ENCODE measurements around the gene PTMA.

Gene PTMA

DNA sequence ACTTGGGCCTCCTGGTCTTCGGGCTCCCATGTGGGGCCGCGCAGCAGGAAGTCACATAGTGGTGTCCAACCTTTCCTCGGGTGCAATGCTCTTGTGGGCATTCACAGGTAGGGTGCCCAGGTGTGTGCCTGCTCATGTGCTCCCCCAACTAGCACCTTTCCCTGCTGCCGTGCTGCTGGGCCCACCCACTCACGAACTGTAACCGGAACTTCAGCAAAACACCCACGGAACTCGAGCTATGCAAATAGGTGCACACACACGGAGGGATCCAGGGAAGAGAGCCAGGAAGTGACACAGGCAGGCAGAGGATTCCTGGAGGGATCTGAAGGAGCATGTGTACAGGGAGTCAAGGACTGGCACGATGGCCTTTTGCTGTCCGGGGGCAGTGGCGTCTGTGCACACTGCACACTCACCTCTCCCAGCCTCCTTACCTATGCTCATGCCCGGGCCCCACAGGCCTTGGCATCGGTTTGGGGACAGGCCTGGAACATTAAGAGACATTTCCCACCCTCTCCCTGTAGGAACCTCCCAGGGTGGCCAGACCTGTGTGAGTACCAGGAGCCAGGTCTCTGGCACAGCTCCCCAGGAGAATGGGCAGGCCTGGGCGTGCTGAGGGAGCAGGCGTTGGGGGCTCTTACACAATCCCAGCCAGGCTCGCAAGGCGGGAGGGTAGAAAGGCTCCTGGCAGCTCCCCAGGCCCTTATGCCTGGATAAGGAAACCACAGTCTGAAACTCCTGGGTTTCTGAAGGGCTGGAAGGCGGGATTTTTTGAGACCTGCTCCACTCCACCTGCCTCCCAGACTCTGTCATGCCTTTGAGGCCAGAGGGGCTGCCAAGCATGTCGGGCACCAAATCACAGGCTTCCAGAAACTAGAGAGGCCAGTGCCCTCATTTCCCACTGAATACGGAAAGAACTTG is 6.6 kb upstream of the PTMA start:
- Histone ChIP-seq H2AFZ (ENCODE audit: low read depth, low read length, severe bottlenecking) (no peak overlapping the region), H3K79me2 (ENCODE audit: insufficient read depth, low read length) (0 out of 2 replicates have a peak, but pooled peaks cover 3% of the 10 kb centered on the region), H3K4me2 (ENCODE audit: low read depth, low read length, poor library complexity, severe bottlenecking) (no peak overlapping the region), H3K9me3 (ENCODE audit: insufficient read depth, low read length) (no peaks in the 10 kb centered on the region), H3K9me2 (replicated peaks; ENCODE audit: insufficient read depth, low read length) (no peaks in the 10 kb centered on the region), H3K4me3 (ENCODE audit: insufficient read depth, low read length, poor library complexity, severe bottlenecking) (no peak overlapping the region), H3K9ac (ENCODE audit: low read length) (no peak overlapping the region), H4K20me1 (ENCODE audit: low read depth, low read length) (no peaks in the 10 kb centered on the region), H3K27ac (ENCODE audit: low read depth, low read length) (no peak overlapping the region), H3K36me3 (ENCODE audit: low read length) (no peaks in the 10 kb centered on the region), H3K27me3 (ENCODE audit: low read length) (no peaks in the 10 kb centered on the region), H3F3A (ENCODE audit: insufficient read depth) (no peaks in the 10 kb centered on the region)
- TF ChIP-seq, protein P1, sequence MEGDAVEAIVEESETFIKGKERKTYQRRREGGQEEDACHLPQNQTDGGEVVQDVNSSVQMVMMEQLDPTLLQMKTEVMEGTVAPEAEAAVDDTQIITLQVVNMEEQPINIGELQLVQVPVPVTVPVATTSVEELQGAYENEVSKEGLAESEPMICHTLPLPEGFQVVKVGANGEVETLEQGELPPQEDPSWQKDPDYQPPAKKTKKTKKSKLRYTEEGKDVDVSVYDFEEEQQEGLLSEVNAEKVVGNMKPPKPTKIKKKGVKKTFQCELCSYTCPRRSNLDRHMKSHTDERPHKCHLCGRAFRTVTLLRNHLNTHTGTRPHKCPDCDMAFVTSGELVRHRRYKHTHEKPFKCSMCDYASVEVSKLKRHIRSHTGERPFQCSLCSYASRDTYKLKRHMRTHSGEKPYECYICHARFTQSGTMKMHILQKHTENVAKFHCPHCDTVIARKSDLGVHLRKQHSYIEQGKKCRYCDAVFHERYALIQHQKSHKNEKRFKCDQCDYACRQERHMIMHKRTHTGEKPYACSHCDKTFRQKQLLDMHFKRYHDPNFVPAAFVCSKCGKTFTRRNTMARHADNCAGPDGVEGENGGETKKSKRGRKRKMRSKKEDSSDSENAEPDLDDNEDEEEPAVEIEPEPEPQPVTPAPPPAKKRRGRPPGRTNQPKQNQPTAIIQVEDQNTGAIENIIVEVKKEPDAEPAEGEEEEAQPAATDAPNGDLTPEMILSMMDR (IDR thresholded peaks at IDR 0.05; ENCODE audit: insufficient read depth, low read length, poor library complexity, severe bottlenecking) = no peak
- no peak for TF ChIP-seq EZH2phosphoT487 (conservative IDR thresholded peaks at IDR 0.05; ENCODE audit: low read length)

DNA sequence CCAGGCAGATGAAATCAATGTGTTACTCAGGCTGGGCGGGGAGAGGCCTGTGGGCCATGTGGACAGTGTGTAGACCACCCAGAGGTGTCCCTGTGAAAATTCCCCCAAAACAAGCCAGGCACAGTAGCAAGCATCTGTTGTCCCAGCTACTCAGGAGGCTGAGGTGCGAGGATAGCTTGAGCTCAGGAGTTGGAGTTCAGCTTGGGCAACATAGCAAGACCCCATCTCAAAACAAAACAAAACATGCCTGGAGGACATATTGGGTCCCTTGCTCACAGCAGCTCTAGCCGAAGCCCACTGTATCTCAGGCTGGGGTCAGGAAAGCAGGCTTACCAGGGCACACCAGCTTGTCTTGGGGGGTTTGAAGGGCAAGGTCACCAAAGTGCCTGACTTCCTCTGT is 4.3 kb upstream of the PTMA start:
- no peak overlapping the region for H3K27ac ChIP-seq (ENCODE audit: low read depth, low read length)
- TF ChIP-seq EZH2phosphoT487 (conservative IDR thresholded peaks at IDR 0.05; ENCODE audit: low read length) = no peak
- TF ChIP-seq, protein P1 (IDR thresholded peaks at IDR 0.05; ENCODE audit: insufficient read depth, low read length, poor library complexity, severe bottlenecking) = no peak
- peaks cover 5% of the 10 kb centered on the region; the same call in 1 of the 2 replicates for H3K36me3 ChIP-seq (ENCODE audit: low read length)
- H4K20me1 ChIP-seq (ENCODE audit: low read depth, low read length) = no peaks in the 10 kb centered on the region
- peaks cover 10% of the 10 kb centered on the region for H3K79me2 ChIP-seq (ENCODE audit: insufficient read depth, low read length)
- no peak overlapping the region for H3K4me3 ChIP-seq (ENCODE audit: insufficient read depth, low read length, poor library complexity, severe bottlenecking)
- H3F3A ChIP-seq (ENCODE audit: insufficient read depth) = 0 out of 2 replicates have a peak, but pooled peaks cover 5% of the 10 kb centered on the region
- no peak overlapping the region for H3K9ac ChIP-seq (ENCODE audit: low read length)
- peaks cover 4% of the 10 kb centered on the region; the same call in 1 of the 2 replicates for H3K9me3 ChIP-seq (ENCODE audit: insufficient read depth, low read length)
- no peak overlapping the region for H2AFZ ChIP-seq (ENCODE audit: low read depth, low read length, severe bottlenecking)
- no peaks in the 10 kb centered on the region for H3K27me3 ChIP-seq (ENCODE audit: low read length)
- H3K9me2 ChIP-seq (replicated peaks; ENCODE audit: insufficient read depth, low read length) = no peaks in the 10 kb centered on the region
- no peak overlapping the region for H3K4me2 ChIP-seq (ENCODE audit: low read depth, low read length, poor library complexity, severe bottlenecking)

DNA sequence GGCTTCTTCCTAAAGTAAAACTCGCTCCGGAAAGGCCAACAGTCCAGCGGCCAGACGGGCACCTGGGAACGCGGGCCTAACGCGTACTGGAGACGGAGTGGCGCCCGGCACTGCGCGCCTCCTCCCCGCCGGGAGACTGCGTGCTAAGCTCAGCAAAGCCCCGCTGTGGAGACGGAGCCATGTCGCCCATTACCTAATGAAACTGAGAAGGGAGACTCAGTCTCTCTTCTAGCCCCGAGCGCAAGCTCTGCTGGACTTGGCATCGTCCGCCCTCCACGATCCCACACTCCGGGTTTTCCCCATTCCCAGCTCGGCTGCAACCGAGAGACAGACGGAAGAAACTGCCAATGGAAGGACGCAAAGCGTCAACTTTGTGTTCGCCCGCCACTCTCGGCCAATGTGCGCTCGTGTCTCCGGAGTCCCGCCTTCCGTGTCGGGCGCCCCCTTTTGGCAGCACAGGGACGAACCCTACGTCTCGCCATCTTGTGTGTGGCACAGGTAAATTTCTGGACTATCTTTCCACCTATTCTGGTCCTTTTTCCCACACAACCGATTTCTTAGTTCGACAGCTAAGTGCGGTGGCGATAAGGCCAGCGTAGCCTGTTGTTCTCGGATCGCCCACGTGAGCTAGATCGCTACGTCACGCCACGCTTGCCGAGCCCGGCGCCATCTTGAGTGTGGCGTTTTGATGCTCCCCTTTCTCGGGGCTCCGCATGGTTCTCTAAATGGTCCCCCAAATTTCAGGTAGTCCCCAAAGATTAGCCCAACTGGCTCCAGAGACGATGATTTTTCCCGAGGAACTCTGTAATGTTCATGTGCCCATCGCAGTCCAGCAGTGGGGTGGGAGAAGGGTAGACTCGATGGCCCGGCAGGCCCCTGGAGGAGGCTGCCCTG is 1.3 kb upstream of the PTMA start:
- TF ChIP-seq EZH2phosphoT487 (conservative IDR thresholded peaks at IDR 0.05; ENCODE audit: low read length) = no peak
- TF ChIP-seq, protein P1 (IDR thresholded peaks at IDR 0.05; ENCODE audit: insufficient read depth, low read length, poor library complexity, severe bottlenecking) = peak; percentile 85
- Histone ChIP-seq H3K79me2 (ENCODE audit: insufficient read depth, low read length) (peaks cover 38% of the 10 kb centered on the region), H3K27me3 (ENCODE audit: low read length) (no peaks in the 10 kb centered on the region), H3K9me3 (ENCODE audit: insufficient read depth, low read length) (peaks cover 4% of the 10 kb centered on the region; the same call in 1 of the 2 replicates), H3K9me2 (replicated peaks; ENCODE audit: insufficient read depth, low read length) (no peaks in the 10 kb centered on the region), H4K20me1 (ENCODE audit: low read depth, low read length) (peaks cover 10% of the 10 kb centered on the region; the same call in 1 of the 2 replicates), H3K27ac (ENCODE audit: low read depth, low read length) (peak overlapping the region; percentile 75), H3K4me3 (ENCODE audit: insufficient read depth, low read length, poor library complexity, severe bottlenecking) (peak overlapping the region; percentile 67), H3K36me3 (ENCODE audit: low read length) (peaks cover 32% of the 10 kb centered on the region), H3F3A (ENCODE audit: insufficient read depth) (peaks cover 27% of the 10 kb centered on the region), H3K4me2 (ENCODE audit: low read depth, low read length, poor library complexity, severe bottlenecking) (peak overlapping the region; percentile 62), H2AFZ (ENCODE audit: low read depth, low read length, severe bottlenecking) (peak overlapping the region; percentile 83), H3K9ac (ENCODE audit: low read length) (peak overlapping the region; percentile 82)
